ENCODE measurements around the gene EPN2. TPM values are rescaled to one million over a fixed set of nuclear protein-coding genes. Genes with fewer than 3 reads are reported as not detected.

The EPN2 gene
- total RNA-seq, 1 donor: 18.1 TPM

DNA sequence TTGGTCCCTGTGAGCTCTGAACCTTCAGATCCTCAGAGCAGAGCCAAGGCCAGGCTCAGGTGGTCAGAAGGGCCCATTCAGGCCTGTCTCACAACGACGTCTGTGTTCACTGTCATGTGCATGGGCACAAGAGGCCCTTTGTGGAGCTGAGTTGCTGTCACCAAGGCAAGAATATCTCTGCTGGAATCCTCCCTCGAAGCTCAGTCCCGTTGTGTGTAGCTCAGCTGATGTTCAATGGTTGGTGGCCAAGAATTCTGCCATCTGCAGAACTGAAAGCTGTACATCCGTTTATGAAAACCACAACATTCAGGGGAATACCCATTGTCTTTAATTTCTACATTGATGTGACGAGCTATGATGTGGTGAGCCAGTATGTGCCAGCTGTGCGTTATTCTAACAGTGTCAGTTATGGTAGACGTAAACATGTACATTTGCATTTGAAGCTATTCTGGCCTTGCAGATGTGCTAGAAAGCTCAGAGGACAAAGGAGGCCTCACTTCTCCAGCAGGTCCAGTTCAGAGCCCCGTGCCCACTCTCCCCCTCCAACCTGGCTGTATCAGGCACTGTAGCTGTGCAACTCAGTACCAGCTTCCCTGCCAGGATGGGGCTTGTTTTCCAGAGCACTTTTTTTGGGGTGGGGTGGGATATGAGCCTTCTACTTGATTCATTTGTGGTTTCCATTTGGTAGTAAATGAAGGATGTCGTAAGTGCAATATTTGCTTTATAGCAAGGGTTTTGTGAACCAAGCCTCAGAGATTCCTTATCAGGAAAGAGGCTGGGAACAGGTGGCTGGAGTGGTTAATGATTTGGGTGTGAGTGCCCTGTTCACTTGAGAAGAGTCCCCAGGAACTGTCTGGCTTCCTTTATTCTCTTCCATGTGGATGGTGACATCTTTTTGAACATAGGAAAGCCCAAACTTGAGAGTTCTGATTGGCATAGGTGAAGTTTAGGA is 69.3 kb downstream of the EPN2 start:
- peaks cover 28% of the 10 kb centered on the region for H4K20me1 ChIP-seq (ENCODE audit: insufficient read depth, low read length)
- TF ChIP-seq, protein P1, sequence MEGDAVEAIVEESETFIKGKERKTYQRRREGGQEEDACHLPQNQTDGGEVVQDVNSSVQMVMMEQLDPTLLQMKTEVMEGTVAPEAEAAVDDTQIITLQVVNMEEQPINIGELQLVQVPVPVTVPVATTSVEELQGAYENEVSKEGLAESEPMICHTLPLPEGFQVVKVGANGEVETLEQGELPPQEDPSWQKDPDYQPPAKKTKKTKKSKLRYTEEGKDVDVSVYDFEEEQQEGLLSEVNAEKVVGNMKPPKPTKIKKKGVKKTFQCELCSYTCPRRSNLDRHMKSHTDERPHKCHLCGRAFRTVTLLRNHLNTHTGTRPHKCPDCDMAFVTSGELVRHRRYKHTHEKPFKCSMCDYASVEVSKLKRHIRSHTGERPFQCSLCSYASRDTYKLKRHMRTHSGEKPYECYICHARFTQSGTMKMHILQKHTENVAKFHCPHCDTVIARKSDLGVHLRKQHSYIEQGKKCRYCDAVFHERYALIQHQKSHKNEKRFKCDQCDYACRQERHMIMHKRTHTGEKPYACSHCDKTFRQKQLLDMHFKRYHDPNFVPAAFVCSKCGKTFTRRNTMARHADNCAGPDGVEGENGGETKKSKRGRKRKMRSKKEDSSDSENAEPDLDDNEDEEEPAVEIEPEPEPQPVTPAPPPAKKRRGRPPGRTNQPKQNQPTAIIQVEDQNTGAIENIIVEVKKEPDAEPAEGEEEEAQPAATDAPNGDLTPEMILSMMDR (IDR thresholded peaks at IDR 0.05; ENCODE audit: extremely low read depth, low read depth, low read length): no peak
- H3K4me3 ChIP-seq (ENCODE audit: insufficient read depth, low read length): no peak overlapping the region
- DNase-seq (ENCODE audit: insufficient read length, low spot score, missing footprints): no peak
- H3K4me2 ChIP-seq (ENCODE audit: insufficient read depth, low read length): no peak overlapping the region
- no peaks in the 10 kb centered on the region for H3K9me3 ChIP-seq (ENCODE audit: low read depth, low read length)
- peaks cover 13% of the 10 kb centered on the region for H3K4me1 ChIP-seq (ENCODE audit: insufficient read depth, low read length)
- H3K36me3 ChIP-seq (ENCODE audit: insufficient read depth, low read length): no peaks in the 10 kb centered on the region
- H3K27ac ChIP-seq (ENCODE audit: low read depth, low read length): no peak overlapping the region
- no peak overlapping the region for H2AFZ ChIP-seq (ENCODE audit: low read length)
- peaks cover 46% of the 10 kb centered on the region for H3K79me2 ChIP-seq (ENCODE audit: insufficient read depth, low read length)
- no peaks in the 10 kb centered on the region for H3K27me3 ChIP-seq (ENCODE audit: insufficient read depth, low read length)

- peaks cover 21% of the 10 kb centered on the region for H3K4me1 ChIP-seq (ENCODE audit: insufficient read depth, low read length)
- H3K27ac ChIP-seq (ENCODE audit: low read depth, low read length): no peak overlapping the region
- no peak overlapping the region for H3K4me3 ChIP-seq (ENCODE audit: insufficient read depth, low read length)
- no peak for DNase-seq (ENCODE audit: insufficient read length, low spot score, missing footprints)
- no peak overlapping the region for H2AFZ ChIP-seq (ENCODE audit: low read length)
- no peaks in the 10 kb centered on the region for H3K9me3 ChIP-seq (ENCODE audit: low read depth, low read length)
- no peak overlapping the region for H3K4me2 ChIP-seq (ENCODE audit: insufficient read depth, low read length)
- peaks cover 7% of the 10 kb centered on the region for H3K36me3 ChIP-seq (ENCODE audit: insufficient read depth, low read length)
- TF ChIP-seq, protein P1 (IDR thresholded peaks at IDR 0.05; ENCODE audit: extremely low read depth, low read depth, low read length): no peak
- H3K27me3 ChIP-seq (ENCODE audit: insufficient read depth, low read length): no peaks in the 10 kb centered on the region
- H4K20me1 ChIP-seq (ENCODE audit: insufficient read depth, low read length): peaks cover 24% of the 10 kb centered on the region
- peaks cover 42% of the 10 kb centered on the region for H3K79me2 ChIP-seq (ENCODE audit: insufficient read depth, low read length)
Measured at GRCh38 chr17:19307521-19307920, 70.4 kb downstream of the EPN2 start.

GRCh38 chr17:19308398-19308797 is 71.2 kb downstream of the EPN2 start:
- no peak overlapping the region for H2AFZ ChIP-seq (ENCODE audit: low read length)
- H3K4me1 ChIP-seq (ENCODE audit: insufficient read depth, low read length): peaks cover 21% of the 10 kb centered on the region
- H3K79me2 ChIP-seq (ENCODE audit: insufficient read depth, low read length): peaks cover 35% of the 10 kb centered on the region
- peaks cover 16% of the 10 kb centered on the region for H3K36me3 ChIP-seq (ENCODE audit: insufficient read depth, low read length)
- DNase-seq (ENCODE audit: insufficient read length, low spot score, missing footprints): no peak
- H3K9me3 ChIP-seq (ENCODE audit: low read depth, low read length): no peaks in the 10 kb centered on the region
- TF ChIP-seq, protein P1 (IDR thresholded peaks at IDR 0.05; ENCODE audit: extremely low read depth, low read depth, low read length): no peak
- peaks cover 17% of the 10 kb centered on the region for H4K20me1 ChIP-seq (ENCODE audit: insufficient read depth, low read length)
- no peak overlapping the region for H3K4me2 ChIP-seq (ENCODE audit: insufficient read depth, low read length)
- no peak overlapping the region for H3K27ac ChIP-seq (ENCODE audit: low read depth, low read length)
- H3K4me3 ChIP-seq (ENCODE audit: insufficient read depth, low read length): no peak overlapping the region
- H3K27me3 ChIP-seq (ENCODE audit: insufficient read depth, low read length): no peaks in the 10 kb centered on the region

DNA sequence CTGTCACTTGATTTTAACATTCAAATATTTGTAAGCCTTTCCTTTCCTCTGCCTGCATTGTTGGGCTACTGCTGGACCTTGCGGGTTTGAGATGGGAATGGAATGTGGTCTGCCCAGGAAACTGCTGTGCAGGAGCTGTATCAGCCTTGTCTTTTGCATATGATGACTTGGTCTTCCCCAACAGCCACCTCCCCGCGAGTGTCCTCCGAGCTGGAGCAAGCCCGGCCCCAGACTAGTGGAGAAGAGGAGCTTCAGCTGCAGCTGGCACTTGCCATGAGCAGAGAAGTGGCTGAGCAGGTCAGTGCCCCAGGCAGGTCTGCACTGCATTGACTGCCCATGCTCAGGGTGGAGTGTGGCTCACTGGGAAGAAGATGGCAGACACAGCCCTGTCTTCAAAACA is 72.5 kb downstream of the EPN2 start:
- Histone ChIP-seq H3K36me3 (ENCODE audit: insufficient read depth, low read length) (peaks cover 21% of the 10 kb centered on the region), H3K27me3 (ENCODE audit: insufficient read depth, low read length) (no peaks in the 10 kb centered on the region), H3K4me1 (ENCODE audit: insufficient read depth, low read length) (peaks cover 14% of the 10 kb centered on the region), H3K9me3 (ENCODE audit: low read depth, low read length) (no peaks in the 10 kb centered on the region), H3K4me3 (ENCODE audit: insufficient read depth, low read length) (no peak overlapping the region), H4K20me1 (ENCODE audit: insufficient read depth, low read length) (peaks cover 11% of the 10 kb centered on the region), H3K79me2 (ENCODE audit: insufficient read depth, low read length) (peaks cover 27% of the 10 kb centered on the region), H3K27ac (ENCODE audit: low read depth, low read length) (no peak overlapping the region), H3K4me2 (ENCODE audit: insufficient read depth, low read length) (no peak overlapping the region), H2AFZ (ENCODE audit: low read length) (no peak overlapping the region)
- TF ChIP-seq, protein P1 (IDR thresholded peaks at IDR 0.05; ENCODE audit: extremely low read depth, low read depth, low read length): no peak
- no peak for DNase-seq (ENCODE audit: insufficient read length, low spot score, missing footprints)

All from osteoblast (primary cell).